DMS 273 treated with DMSO at 0.1 percent for 48 hours (cell line): ENCODE measurements around the gene NEO1.

Experiments used
- DNase-seq: peaks from one replicate; lab custom pipeline; 2025; lab: John Stamatoyannopoulos, UW

NEO1 gene

GRCh38 chr15:73078722-73079121 is 26.5 kb downstream of the NEO1 start:
- no peak for DNase-seq

GRCh38 chr15:73079565-73079964 is 27.3 kb downstream of the NEO1 start:
- no peak for DNase-seq

GRCh38 chr15:73081321-73081958 is 29.2 kb downstream of the NEO1 start:
- DNase-seq = no peak

DNA sequence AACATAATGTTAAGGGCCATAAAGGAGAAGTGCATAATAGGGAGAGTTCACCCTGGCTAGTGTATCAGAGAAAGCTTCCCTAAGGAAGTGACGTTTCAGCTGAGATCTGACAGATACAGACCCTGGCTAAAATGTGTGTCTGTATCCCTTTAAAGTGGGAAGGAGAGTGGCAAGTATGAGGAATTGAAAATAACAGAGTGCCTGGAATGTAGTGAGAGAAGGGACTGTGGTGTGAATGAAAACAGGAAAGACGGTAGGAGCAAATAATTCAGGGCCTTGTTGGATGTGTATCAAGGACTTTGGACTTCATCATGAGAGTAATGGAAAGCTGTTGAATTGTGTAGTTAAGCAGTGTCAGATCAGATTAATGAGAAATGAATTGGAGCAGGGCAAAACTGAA is 30.5 kb downstream of the NEO1 start:
- no peak for DNase-seq

GRCh38 chr15:73087098-73087497 is 34.8 kb downstream of the NEO1 start:
- no peak for DNase-seq

- DNase-seq = no peak
Observed at GRCh38 chr15:73105064-73105463, 52.8 kb downstream of the NEO1 start.

- DNase-seq = no peak
Observed at GRCh38 chr15:73108676-73109075, 56.4 kb downstream of the NEO1 start.

DNA sequence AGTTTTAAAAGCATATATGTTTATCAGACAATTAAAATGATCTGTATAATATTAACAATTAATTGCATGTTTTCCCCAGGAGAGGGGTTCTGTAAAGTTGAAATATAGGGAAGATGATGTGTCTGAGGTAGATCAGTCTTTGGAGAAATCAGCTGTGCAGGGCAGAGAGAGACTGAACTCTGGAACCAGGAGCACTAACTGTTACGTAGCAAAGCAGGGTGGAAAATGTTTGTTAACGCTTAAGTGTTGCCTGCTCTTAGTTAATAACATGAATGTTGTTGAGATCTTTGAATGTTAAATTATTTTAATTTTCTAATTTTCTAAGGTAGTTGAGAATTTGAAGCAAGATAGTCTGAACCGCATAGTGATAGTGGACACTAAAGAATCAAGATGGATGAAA is 57.5 kb downstream of the NEO1 start:
- DNase-seq = no peak

DNA sequence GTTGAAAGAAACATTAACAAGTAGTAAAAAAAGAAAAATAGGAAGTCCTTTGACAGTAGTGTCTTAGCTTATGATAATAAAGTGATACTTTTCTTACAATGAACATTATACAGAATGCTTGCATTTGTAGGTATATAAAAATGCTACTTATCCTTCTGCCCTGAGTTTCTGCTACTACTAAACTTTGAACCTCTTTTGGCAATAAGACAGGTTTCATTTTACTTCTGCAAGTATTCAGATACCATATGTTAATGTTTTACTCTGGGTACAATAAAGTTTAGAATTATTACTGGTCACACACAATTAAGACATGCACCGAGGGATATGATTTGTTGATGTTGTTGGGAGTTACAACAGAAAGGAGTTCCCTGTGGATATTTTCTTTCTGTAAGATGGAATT is 57.9 kb downstream of the NEO1 start:
- no peak for DNase-seq

- no peak for DNase-seq
Observed at GRCh38 chr15:73114064-73114463, 61.8 kb downstream of the NEO1 start.

- no peak for DNase-seq
Observed at GRCh38 chr15:73116164-73116563, 63.9 kb downstream of the NEO1 start.

GRCh38 chr15:73118055-73118454 is 65.8 kb downstream of the NEO1 start:
- no peak for DNase-seq

GRCh38 chr15:73119478-73119877 is 67.2 kb downstream of the NEO1 start:
- no peak for DNase-seq

DNA sequence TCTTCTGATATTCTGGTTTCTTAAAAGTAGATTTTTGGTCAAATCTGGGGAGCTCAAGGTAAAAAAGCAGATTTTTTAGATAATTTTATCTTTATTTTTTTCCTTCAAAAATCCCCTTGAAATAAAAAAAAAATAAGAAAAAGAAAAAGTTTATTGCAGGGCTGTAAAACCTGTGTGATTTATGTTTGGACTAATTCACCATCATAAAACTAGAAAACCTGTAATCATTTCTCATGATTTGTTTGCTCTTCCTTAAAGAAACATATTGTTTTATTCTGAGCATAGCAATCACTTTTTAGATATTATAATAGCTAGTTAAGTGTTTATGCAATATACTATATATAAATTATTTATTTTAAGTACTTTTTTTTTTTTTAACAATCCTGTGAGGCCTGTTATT is 68.0 kb downstream of the NEO1 start:
- no peak for DNase-seq

DNA sequence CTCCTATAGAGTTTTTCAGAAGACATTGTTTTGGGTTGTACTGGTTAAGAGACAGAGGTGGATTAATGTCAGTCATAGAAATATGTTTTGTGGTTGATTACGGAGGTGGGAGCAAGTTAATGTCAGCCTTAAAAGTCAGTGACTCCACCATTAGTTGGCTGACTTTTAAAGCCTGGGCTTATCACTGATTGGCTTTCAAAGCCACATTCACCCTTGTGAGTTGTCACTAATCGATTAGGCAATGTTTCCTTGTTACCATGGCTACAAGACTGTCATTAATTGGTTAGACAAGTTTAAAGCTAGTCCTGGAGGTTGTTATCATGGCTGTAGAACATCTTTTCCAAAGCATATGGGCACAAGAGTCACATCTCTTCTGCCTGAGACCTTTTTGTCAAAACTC is 73.0 kb downstream of the NEO1 start:
- no peak for DNase-seq

DNA sequence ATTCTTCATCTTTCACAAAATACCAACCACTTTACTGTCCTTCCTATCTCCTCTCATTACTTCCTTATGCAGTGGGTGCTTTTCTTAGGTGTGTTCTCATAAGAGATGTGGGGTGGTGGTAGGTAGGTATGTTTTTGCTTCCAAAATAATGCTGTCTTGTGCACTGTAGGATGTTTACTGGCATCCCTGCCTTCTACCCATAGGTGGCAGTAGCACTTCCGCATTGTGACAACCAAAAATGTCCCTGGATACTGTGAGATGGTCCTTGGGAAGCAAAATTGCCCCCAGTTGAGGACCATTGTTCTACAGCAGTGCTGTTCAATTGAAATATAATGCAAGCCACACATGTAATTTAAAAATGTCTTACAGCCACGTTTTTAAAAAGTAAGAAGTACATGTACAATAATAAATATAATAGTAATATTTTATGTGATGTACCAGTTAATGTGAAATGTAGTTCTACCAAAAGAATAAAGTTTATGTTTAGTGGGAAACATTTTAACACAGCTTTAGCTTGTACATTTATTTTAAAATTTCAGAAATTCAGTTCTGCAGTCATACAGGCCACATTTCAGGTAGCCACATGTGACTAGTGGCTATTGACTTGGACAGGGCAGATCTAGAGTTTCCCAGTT is 75.2 kb downstream of the NEO1 start:
- DNase-seq = no peak

GRCh38 chr15:73130830-73131229 is 78.6 kb downstream of the NEO1 start:
- DNase-seq = no peak

DNA sequence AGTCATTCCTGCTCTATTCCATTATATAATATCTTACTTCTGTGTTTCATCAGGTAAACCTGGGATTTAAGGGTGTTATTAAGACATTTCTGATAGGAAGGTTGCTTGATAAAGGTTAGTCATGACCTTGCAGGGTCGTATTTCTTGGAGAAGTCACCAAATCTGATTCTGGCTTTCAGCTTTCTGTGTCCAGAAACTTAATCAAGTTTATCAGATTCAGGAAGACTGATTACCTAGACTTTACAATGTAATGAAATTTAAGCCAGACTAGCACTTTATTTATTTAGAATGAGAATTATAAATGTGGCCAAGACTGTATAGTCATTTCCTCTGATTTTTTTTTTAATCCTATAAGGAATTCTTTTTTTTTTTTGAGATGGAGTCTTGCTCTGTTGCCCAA is 81.9 kb downstream of the NEO1 start:
- DNase-seq = no peak

DNA sequence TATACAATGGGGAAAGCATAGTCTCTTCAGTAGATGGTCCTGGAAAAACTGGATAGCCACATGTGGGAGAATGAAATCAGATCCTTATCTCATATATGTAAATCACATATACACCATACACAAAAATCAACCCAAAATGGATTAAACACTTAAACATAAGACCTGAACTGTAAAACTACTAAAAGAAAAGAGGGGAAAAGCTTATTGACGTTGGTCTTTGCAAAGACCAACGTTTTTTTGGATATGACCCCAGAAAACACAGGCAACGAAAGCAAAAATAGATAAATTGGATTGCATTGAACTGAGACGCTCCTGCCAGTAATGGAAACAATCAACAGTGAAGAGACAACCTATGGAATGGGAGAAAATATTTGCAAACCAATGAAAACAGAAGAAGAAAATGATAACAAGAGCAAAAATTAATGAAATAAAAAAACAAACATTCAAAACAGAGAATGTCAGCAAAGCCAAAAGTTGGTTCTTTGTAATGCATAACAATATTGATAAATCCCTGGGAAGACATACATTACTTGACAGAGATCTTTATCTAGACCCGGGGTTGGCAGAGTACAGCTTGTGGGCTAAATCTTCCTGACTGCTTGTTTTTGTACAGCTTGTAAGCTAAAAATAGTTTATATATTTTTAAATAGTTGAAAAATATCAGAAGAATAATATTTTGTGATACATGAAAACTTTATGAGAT is 86.9 kb downstream of the NEO1 start:
- DNase-seq = no peak

GRCh38 chr15:73139744-73140553 is 87.7 kb downstream of the NEO1 start:
- DNase-seq = no peak

DNA sequence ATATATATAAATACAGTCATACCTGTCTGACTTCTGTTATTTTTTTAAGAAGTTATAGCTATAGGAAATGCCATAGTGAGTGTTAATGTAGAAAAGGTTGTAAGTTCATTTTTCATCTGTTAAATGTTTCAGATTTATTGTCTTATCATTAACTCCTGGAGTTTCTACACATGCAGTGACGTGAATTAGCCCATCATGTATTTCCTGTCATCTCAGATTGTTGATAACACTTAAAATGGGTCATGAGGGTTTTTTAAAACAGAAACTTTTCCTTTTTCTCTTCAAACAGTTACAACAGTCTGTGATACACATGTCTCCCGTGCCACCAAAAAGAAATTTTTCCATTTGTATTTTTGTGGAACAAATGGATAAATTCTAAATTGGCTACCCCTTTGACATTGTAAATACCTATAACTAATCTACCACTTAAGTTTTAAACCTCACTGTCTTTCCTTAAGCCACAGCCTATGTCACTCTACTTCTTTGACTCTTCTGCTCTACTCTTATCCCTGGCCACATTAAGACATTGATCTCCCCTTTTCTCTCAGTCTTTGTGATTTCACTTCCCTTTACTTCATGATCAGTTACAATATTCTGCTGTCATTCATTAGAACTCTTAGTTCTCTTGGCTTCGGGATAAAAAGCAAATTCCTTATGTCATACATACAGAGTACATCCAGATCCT is 89.1 kb downstream of the NEO1 start:
- no peak for DNase-seq
